Esophagus squamous epithelium (tissue), 5 donors: ENCODE data around the gene RAPGEF1. TPM values are rescaled to one million over a fixed set of nuclear protein-coding genes. Genes with fewer than 3 reads are reported as not detected.

Source experiments
- DNase-seq: peaks from one replicate; lab custom pipeline; 2025; lab: John Stamatoyannopoulos, UW
- H3K27ac ChIP-seq, 4 donors: fragments of 200-600 bp; sonication (generic); one replicate each; pipeline ENCODE4 v1.5.1; 2016 to 2019; ENCODE audit warnings: mild to moderate bottlenecking in 1 of 4
- H3K27me3 ChIP-seq, 4 donors: fragments of 200-600 bp; sonication (generic); 1 replicate in 3 of 4; 2 replicates in 1 of 4; pipeline versions ENCODE4 v1.5.1 to v1.6.0; 2017 to 2021; ENCODE audit warnings: antibody characterized with exemption in 1 of 4
- H3K36me3 ChIP-seq, 3 donors: fragments of 200-600 bp; sonication (generic); one replicate each; pipeline ENCODE4 v1.5.1; 2016 to 2019
- H3K4me1 ChIP-seq, 3 donors: fragments of 200-600 bp; sonication (generic); one replicate each; pipeline ENCODE4 v1.5.1; 2017 to 2019
- H3K4me3 ChIP-seq, 4 donors: fragments of 200-600 bp; sonication (generic); 1 replicate in 3 of 4; 2 replicates in 1 of 4; pipeline ENCODE4 v1.5.1; 2016 to 2019; ENCODE audit warnings: mild to moderate bottlenecking in 2 of 4, moderate library complexity in 1 of 4
- H3K9me3 ChIP-seq, 3 donors: fragments of 200-600 bp; sonication (generic); one replicate each; pipeline ENCODE4 v1.5.1; 2016 to 2019
- CTCF ChIP-seq, 6 experiments: fragments of 450-650 bp in 4 of 6; fragments of 200-600 bp in 2 of 6; sonication (generic) in 2 of 6; IDR thresholded peaks; one replicate each; pipeline ENCODE4 v1.5.1; 2016 to 2019; ENCODE audit warnings: antibody characterized with exemption in 6 of 6, mild to moderate bottlenecking in 4 of 6, moderate library complexity in 4 of 6
- POLR2A ChIP-seq, 4 donors: fragments of 450-650 bp; IDR thresholded peaks; one replicate each; pipeline ENCODE4 v1.6.1; 2017; ENCODE audit warnings: antibody characterized with exemption in 4 of 4, mild to moderate bottlenecking in 4 of 4, moderate library complexity in 3 of 4
- WGBS, 2 donors: methylation state at CpG; one replicate each; pipeline ENCODE4 v1.1.5; 2018; 5-methylcytosine and 5-hydroxymethylcytosine counted together
- intact Hi-C: fragments of 100-400 bp; cut with DNase I; formaldehyde crosslinking; loops from one replicate; pipeline ENCODE4 v1.15.0; 2022
- total RNA-seq, 4 donors: library from RNA; depleted of rRNA; stranded (reverse); fragments of >200 nt; gene quantifications; one replicate each; pipeline ENCODE4 v1.1.0, GENCODE V29; 2016
- donor health status: DM: yes; HTN: yes; CAD: no.

Gene RAPGEF1
- total RNA-seq, 4 donors from 2014 or later, result 12.2 to 40.4 (median 19.0) TPM

GRCh38 chr9:131618071-131618479 lies 121.8 kb downstream of the RAPGEF1 start:
- H3K27ac ChIP-seq, result no peak overlapping the region
- DNase-seq, result no peak

GRCh38 chr9:131617611-131618010 lies 122.3 kb downstream of the RAPGEF1 start:
- no peak overlapping the region for H3K27ac ChIP-seq
- H3K36me3 ChIP-seq, result peaks cover 16 to 98% (median 26%) of the 10 kb centered on the region in 3 donors
- H3K4me3 ChIP-seq, result no peak overlapping the region
- DNase-seq, result no peak
- no peaks in the 10 kb centered on the region for H3K9me3 ChIP-seq
- TF ChIP-seq POLR2A (IDR thresholded peaks at IDR 0.05), result no peak
- H3K4me1 ChIP-seq, result peaks cover 0 to 29% (median 6%) of the 10 kb centered on the region in 3 donors
- H3K27me3 ChIP-seq, result no peaks in the 10 kb centered on the region
- 85 to 91% methylated on average over 5 of the region's 5 CpGs for WGBS, 2 donors
- intact Hi-C loops, result no loop called here

More at GRCh38 chr9:131618071-131618479, 121.8 kb downstream of the RAPGEF1 start:
- Histone ChIP-seq H3K9me3 (no peaks in the 10 kb centered on the region), H3K4me1 (peaks cover 0 to 29% (median 6%) of the 10 kb centered on the region in 3 donors), H3K4me3 (no peak overlapping the region), H3K27me3 (no peaks in the 10 kb centered on the region), H3K36me3 (peaks cover 16 to 98% (median 22%) of the 10 kb centered on the region in 3 donors)
- no CpG with 5 or more reads among the region's 2 CpGs for WGBS, 2 donors
- no peak for TF ChIP-seq CTCF (IDR thresholded peaks at IDR 0.05)
- TF ChIP-seq POLR2A (IDR thresholded peaks at IDR 0.05), result no peak
- intact Hi-C loops, result no loop called here

DNA sequence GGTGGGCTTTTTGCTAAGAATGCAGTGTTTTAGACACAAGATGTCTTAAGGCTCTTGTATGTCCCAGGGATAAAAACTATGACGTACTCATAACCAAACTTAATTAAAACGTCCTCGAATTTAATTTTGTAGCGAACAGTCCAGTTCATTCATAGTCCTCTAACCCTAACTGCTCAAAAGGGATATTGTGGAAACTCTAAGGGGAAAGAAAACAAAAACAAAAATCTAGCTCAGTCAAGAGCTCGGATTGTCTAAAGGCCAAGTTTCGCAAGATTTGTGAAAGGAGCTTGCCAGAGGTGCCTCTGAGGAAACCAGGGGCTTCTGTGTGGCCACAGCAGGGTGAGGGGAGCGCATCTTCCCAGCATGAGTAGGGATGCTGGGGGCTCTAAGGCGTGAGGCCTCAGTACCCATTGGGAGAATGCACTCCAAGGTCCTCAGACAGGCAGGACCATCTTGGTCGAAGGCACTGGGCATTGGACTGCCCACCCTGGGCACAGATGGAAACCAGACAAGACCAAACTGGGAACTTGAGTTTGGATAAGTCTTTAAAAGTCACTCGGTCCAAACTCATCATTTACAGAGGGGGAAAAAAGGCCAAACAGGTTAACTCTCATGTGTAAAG lies 122.8 kb downstream of the RAPGEF1 start:
- peaks cover 16 to 98% (median 31%) of the 10 kb centered on the region in 3 donors for H3K36me3 ChIP-seq

DNA sequence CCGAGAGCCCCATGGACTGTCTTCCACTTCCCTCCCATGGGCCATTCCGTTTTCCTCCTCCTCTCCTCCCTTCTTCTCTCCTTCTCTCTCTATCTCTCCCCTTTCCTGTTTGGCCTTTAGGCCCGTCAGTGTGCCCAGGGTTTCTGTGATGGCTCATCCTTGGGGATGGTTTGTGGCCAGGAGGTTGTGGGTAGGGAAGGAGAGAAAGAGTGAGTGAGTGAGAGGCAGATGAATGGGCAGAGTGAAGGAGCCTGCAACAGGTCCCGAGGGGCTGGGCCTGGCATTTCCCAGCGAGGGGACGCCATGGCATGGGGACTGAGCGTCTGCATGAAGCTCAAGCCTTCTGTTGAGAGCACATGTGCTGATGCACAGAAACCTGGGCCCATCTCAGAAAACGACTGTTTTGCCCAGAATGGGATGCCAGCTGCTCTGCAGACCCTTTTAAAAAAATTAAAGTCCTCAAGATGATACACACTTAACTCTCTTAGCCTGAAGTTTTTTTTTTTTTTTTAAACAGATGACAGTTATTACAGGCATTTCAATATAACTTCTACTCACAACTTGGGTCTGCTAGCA lies 125.4 kb downstream of the RAPGEF1 start:
- 91 to 93% methylated on average over 8 of the region's 8 CpGs for WGBS, 2 donors
- TF ChIP-seq POLR2A (IDR thresholded peaks at IDR 0.05), result no peak
- no peak for TF ChIP-seq CTCF (IDR thresholded peaks at IDR 0.05)
- intact Hi-C loops, result no loop called here
- no peak overlapping the region for H3K4me3 ChIP-seq
- H3K4me1 ChIP-seq, result peaks cover 10 to 46% (median 24%) of the 10 kb centered on the region in 3 donors
- no peak for DNase-seq
- peaks cover 5 to 85% (median 11%) of the 10 kb centered on the region in 3 donors for H3K36me3 ChIP-seq
- no peak overlapping the region for H3K27ac ChIP-seq
- no peaks in the 10 kb centered on the region for H3K9me3 ChIP-seq
- H3K27me3 ChIP-seq, result no peaks in the 10 kb centered on the region

More for the DNA sequence above, 122.8 kb downstream of the RAPGEF1 start:
- WGBS, 2 donors, result 72 to 77% methylated on average over 10 of the region's 10 CpGs
- intact Hi-C loops, result no loop called here
- H3K4me3 ChIP-seq, result no peak overlapping the region
- no peaks in the 10 kb centered on the region for H3K9me3 ChIP-seq
- no peak for DNase-seq
- H3K4me1 ChIP-seq, result peaks cover 0 to 31% (median 6%) of the 10 kb centered on the region in 3 donors
- no peaks in the 10 kb centered on the region for H3K27me3 ChIP-seq
- TF ChIP-seq CTCF (IDR thresholded peaks at IDR 0.05) (no peak), POLR2A (IDR thresholded peaks at IDR 0.05) (no peak)
- no peak overlapping the region for H3K27ac ChIP-seq

GRCh38 chr9:131613921-131614320 lies 126.0 kb downstream of the RAPGEF1 start:
- no peaks in the 10 kb centered on the region for H3K27me3 ChIP-seq
- intact Hi-C loops, result no loop called here
- DNase-seq, result no peak
- H3K4me3 ChIP-seq, result no peak overlapping the region
- H3K4me1 ChIP-seq, result peaks cover 15 to 48% (median 29%) of the 10 kb centered on the region in 3 donors
- no peak overlapping the region for H3K27ac ChIP-seq
- WGBS, 2 donors, result 91 to 95% methylated on average over 4 to 8 of the region's 8 CpGs
- peaks cover 5 to 80% (median 9%) of the 10 kb centered on the region in 3 donors for H3K36me3 ChIP-seq
- no peak for TF ChIP-seq POLR2A (IDR thresholded peaks at IDR 0.05)
- TF ChIP-seq CTCF (IDR thresholded peaks at IDR 0.05), result no peak
- no peaks in the 10 kb centered on the region for H3K9me3 ChIP-seq
